PFSK-1 (cell line): ENCODE results near the gene PALLD.

Experiments used
- REST ChIP-seq, 2 experiments: IDR thresholded peaks; 2 replicates each; pipeline versions ENCODE4 v1.6.1 to v1.8.0; 2011 to 2012; ENCODE audit warnings: low read depth in 2 of 2, low read length in 2 of 2, control low read depth in 1 of 2, inconsistent platforms in 1 of 2, mild to moderate bottlenecking in 1 of 2, moderate library complexity in 1 of 2; ENCODE audit not compliant: insufficient read depth in 1 of 2
- TAF1 ChIP-seq: IDR thresholded peaks from 2 replicates; pipeline ENCODE4 v1.6.1; 2012; ENCODE audit warnings: low read length, control low read depth, borderline replicate concordance; ENCODE audit not compliant: insufficient read depth

- TF ChIP-seq REST (IDR thresholded peaks at IDR 0.05; ENCODE audit: insufficient read depth in 1 of 2, low read depth in 2 of 2, low read length in 2 of 2) = no peak
- no peak for TF ChIP-seq TAF1
Measured at GRCh38 chr4:168574581-168575295, 77.9 kb downstream of the PALLD start.
